ENCODE data around the gene ABCB4. TPM values are rescaled to one million over a fixed set of nuclear protein-coding genes. Genes with fewer than 3 reads are reported as not detected.

ABCB4 gene
- total RNA-seq, 1 experiment from 2014 or later, result 0.67 TPM

Other genes starting within 250 kb of the ABCB4 start
- 11.8 and 15.3 TPM in 2 replicates for gene CROT, start 130.0 kb downstream of the ABCB4 start, total RNA-seq (2014; rRNA removed; shearing (Covaris generic); ENCODE audit: low replicate concordance)
- not detected in 2 replicates for gene ABCB1, start 125.2 kb upstream of the ABCB4 start, total RNA-seq (2014; rRNA removed; shearing (Covaris generic); ENCODE audit: low replicate concordance)
- gene RUNDC3B, start 152.7 kb upstream of the ABCB4 start, total RNA-seq (2014; rRNA removed; shearing (Covaris generic); ENCODE audit: low replicate concordance), result not detected in 2 replicates